Measurements from ENCODE around the gene ACKR3.

ACKR3 gene

GRCh38 chr2:236552581-236553363 lies 16.9 kb upstream of the ACKR3 start:
- TF ChIP-seq CTCF (IDR thresholded peaks at IDR 0.05) = no peak
- H3K4me1 ChIP-seq (ENCODE audit: control insufficient read depth in 1 of 2, insufficient read depth in 1 of 2, low read depth in 1 of 2, low read length in 1 of 2) = peaks cover 3 to 13% of the 10 kb centered on the region in 2 experiments
- H3K4me3 ChIP-seq (ENCODE audit: low read depth in 1 of 2, low read length in 1 of 2) = no peak overlapping the region
- H3K27ac ChIP-seq = no peak overlapping the region
- no peaks in the 10 kb centered on the region for H3K36me3 ChIP-seq
- no peaks in the 10 kb centered on the region for H3K27me3 ChIP-seq
- H3K9me3 ChIP-seq = no peaks in the 10 kb centered on the region

GRCh38 chr2:236553522-236553921 lies 16.1 kb upstream of the ACKR3 start:
- Histone ChIP-seq H3K36me3 (no peaks in the 10 kb centered on the region), H3K9me3 (no peaks in the 10 kb centered on the region), H3K27ac (no peak overlapping the region), H3K4me3 (ENCODE audit: low read depth in 1 of 2, low read length in 1 of 2) (no peak overlapping the region), H3K27me3 (no peaks in the 10 kb centered on the region), H3K4me1 (ENCODE audit: control insufficient read depth in 1 of 2, insufficient read depth in 1 of 2, low read depth in 1 of 2, low read length in 1 of 2) (peaks cover 3 to 7% of the 10 kb centered on the region in 2 experiments)
- no peak for TF ChIP-seq CTCF (IDR thresholded peaks at IDR 0.05)

- Histone ChIP-seq H3K27me3 (no peaks in the 10 kb centered on the region), H3K4me1 (ENCODE audit: control insufficient read depth in 1 of 2, insufficient read depth in 1 of 2, low read depth in 1 of 2, low read length in 1 of 2) (peaks cover 3 to 7% of the 10 kb centered on the region in 2 experiments), H3K4me3 (ENCODE audit: low read depth in 1 of 2, low read length in 1 of 2) (no peak overlapping the region), H3K36me3 (no peaks in the 10 kb centered on the region), H3K27ac (no peak overlapping the region), H3K9me3 (no peaks in the 10 kb centered on the region)
- no peak for TF ChIP-seq CTCF (IDR thresholded peaks at IDR 0.05)
Observed at GRCh38 chr2:236554629-236555282, 14.9 kb upstream of the ACKR3 start.

- H3K9me3 ChIP-seq = no peaks in the 10 kb centered on the region
- H3K27me3 ChIP-seq = no peaks in the 10 kb centered on the region
- no peak overlapping the region for H3K27ac ChIP-seq
- peaks cover 3 to 7% of the 10 kb centered on the region in 2 experiments for H3K4me1 ChIP-seq (ENCODE audit: control insufficient read depth in 1 of 2, insufficient read depth in 1 of 2, low read depth in 1 of 2, low read length in 1 of 2)
- no peaks in the 10 kb centered on the region for H3K36me3 ChIP-seq
- no peak overlapping the region for H3K4me3 ChIP-seq (ENCODE audit: low read depth in 1 of 2, low read length in 1 of 2)
- TF ChIP-seq CTCF (IDR thresholded peaks at IDR 0.05) = no peak
Observed at GRCh38 chr2:236555481-236555880, 14.1 kb upstream of the ACKR3 start.

GRCh38 chr2:236557306-236558030 lies 12.2 kb upstream of the ACKR3 start:
- H3K4me1 ChIP-seq (ENCODE audit: control insufficient read depth in 1 of 2, insufficient read depth in 1 of 2, low read depth in 1 of 2, low read length in 1 of 2) = peaks cover 3 to 7% of the 10 kb centered on the region in 2 experiments
- H3K4me3 ChIP-seq (ENCODE audit: low read depth in 1 of 2, low read length in 1 of 2) = no peak overlapping the region

More at GRCh38 chr2:236557306-236558030, 12.2 kb upstream of the ACKR3 start:
- Histone ChIP-seq H3K27me3 (no peaks in the 10 kb centered on the region), H3K9me3 (no peaks in the 10 kb centered on the region), H3K36me3 (no peaks in the 10 kb centered on the region), H3K27ac (no peak overlapping the region)
- no peak for TF ChIP-seq CTCF (IDR thresholded peaks at IDR 0.05)

All from neutrophil (primary cell).